CD4-positive, alpha-beta T cell treated with Interleukin-6 for 4 hours (primary cell): ENCODE data around the gene HAL.

Experiments
- DNase-seq: peaks from one replicate; pipeline ENCODE4 v3.0.0-alpha.2; 2020; ENCODE audit warnings: mixed read lengths

The HAL gene

GRCh38 chr12:95996034-95996658 is at the start of gene HAL:
Gene HAL (minus strand): TSS chr12:95996344. CDS start chr12:95995910, 434 bp downstream.
- no peak for DNase-seq

- peak; percentile 11 for DNase-seq
Observed at GRCh38 chr12:96045566-96045965, 49.4 kb upstream of the HAL start.

- no peak for DNase-seq
Observed at GRCh38 chr12:96044943-96045290, 48.8 kb upstream of the HAL start.

GRCh38 chr12:96044017-96044942 is 48.1 kb upstream of the HAL start:
- no peak for DNase-seq

- DNase-seq, result no peak
Observed at GRCh38 chr12:96041181-96041580, 45.0 kb upstream of the HAL start.

- DNase-seq, result no peak
Observed at GRCh38 chr12:96040305-96041133, 44.4 kb upstream of the HAL start.

- DNase-seq, result no peak
Observed at GRCh38 chr12:96039516-96039915, 43.4 kb upstream of the HAL start.

- no peak for DNase-seq
Observed at GRCh38 chr12:96036765-96037455, 40.8 kb upstream of the HAL start.

GRCh38 chr12:96035283-96036236 is 39.4 kb upstream of the HAL start, which contains the start of gene LTA4H:
Gene LTA4H (minus strand): TSS chr12:96035587. CDS start chr12:96035519, 68 bp downstream.
- peak; percentile 97 for DNase-seq

GRCh38 chr12:96034621-96035282 is 38.6 kb upstream of the HAL start:
- peak; percentile 12 for DNase-seq

- DNase-seq, result no peak
Observed at GRCh38 chr12:96033549-96034389, 37.6 kb upstream of the HAL start.

GRCh38 chr12:96029826-96030225 is 33.7 kb upstream of the HAL start:
- DNase-seq, result no peak

- DNase-seq, result no peak
Observed at GRCh38 chr12:96028538-96028937, 32.4 kb upstream of the HAL start.

- no peak for DNase-seq
Observed at GRCh38 chr12:96026331-96026730, 30.2 kb upstream of the HAL start.

- no peak for DNase-seq
Observed at GRCh38 chr12:96025518-96025917, 29.4 kb upstream of the HAL start.

- DNase-seq, result no peak
Observed at GRCh38 chr12:96020314-96021003, 24.3 kb upstream of the HAL start.

GRCh38 chr12:96015672-96016071 is 19.5 kb upstream of the HAL start:
- DNase-seq, result peak; percentile 16

- DNase-seq, result no peak
Observed at GRCh38 chr12:96014943-96015599, 18.9 kb upstream of the HAL start.

- no peak for DNase-seq
Observed at GRCh38 chr12:96007729-96008128, 11.6 kb upstream of the HAL start.
